Nephron (organoid): Measurements from ENCODE around the gene CDC37L1.

Experiments used
- H3K27ac Mint-ChIP-seq, 3 experiments: 2 replicates each; pipeline ENCODE4 v1.8.0; 2020; ENCODE audit warnings: mixed read lengths in 3 of 3, mild to moderate bottlenecking in 2 of 3, moderate library complexity in 1 of 3
- H3K27me3 Mint-ChIP-seq: 2 replicates; pipeline ENCODE4 v1.8.0; 2021; ENCODE audit warnings: low read depth, mild to moderate bottlenecking, moderate library complexity, mixed read lengths
- H3K36me3 Mint-ChIP-seq: 2 replicates; pipeline ENCODE4 v1.8.0; 2020; ENCODE audit warnings: low read depth, mixed read lengths
- H3K4me1 Mint-ChIP-seq: 2 replicates; pipeline ENCODE4 v1.8.0; 2020; ENCODE audit warnings: mixed read lengths
- H3K4me3 Mint-ChIP-seq, 3 experiments: 2 replicates each; pipeline ENCODE4 v1.8.0; 2020; ENCODE audit warnings: mild to moderate bottlenecking in 3 of 3, mixed read lengths in 3 of 3, moderate library complexity in 2 of 3
- H3K9me3 Mint-ChIP-seq: 2 replicates; pipeline ENCODE4 v1.8.0; 2020; ENCODE audit warnings: mixed read lengths
- TF ChIP-seq, protein P1 (sequence below), 3 experiments: fragments of 200-600 bp; sonication (generic); IDR thresholded peaks; one replicate each; pipeline ENCODE4 v1.5.0; 2021; ENCODE audit warnings: antibody characterized with exemption in 3 of 3; ENCODE audit not compliant: unreplicated experiment in 3 of 3

CDC37L1 gene

DNA sequence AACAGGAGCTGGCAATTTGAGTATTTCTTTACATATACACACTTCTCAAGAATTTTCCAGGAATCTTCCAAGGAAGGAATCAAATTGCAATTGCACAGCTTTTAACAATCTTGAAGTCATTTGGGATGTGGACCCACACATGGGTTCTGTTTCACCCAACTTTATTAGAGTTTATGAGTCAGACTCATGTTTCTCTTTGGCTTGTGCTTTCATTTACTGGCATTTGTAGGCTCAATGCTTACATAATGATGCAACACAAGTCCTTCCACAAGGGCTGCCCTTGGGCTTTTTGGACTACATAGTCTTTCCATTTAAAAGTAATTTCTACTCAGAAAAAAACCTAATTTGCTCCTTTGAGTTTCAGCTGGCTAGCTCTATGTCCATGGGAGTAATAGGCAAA, 4.6 kb upstream of the CDC37L1 start:
- Mint-ChIP-seq H3K27me3 (no peaks in the 10 kb centered on the region), H3K4me3 (no peak overlapping the region), H3K9me3 (no peaks in the 10 kb centered on the region), H3K4me1 (no peaks in the 10 kb centered on the region), H3K27ac (no peak overlapping the region), H3K36me3 (no peaks in the 10 kb centered on the region)
- TF ChIP-seq, protein P1, sequence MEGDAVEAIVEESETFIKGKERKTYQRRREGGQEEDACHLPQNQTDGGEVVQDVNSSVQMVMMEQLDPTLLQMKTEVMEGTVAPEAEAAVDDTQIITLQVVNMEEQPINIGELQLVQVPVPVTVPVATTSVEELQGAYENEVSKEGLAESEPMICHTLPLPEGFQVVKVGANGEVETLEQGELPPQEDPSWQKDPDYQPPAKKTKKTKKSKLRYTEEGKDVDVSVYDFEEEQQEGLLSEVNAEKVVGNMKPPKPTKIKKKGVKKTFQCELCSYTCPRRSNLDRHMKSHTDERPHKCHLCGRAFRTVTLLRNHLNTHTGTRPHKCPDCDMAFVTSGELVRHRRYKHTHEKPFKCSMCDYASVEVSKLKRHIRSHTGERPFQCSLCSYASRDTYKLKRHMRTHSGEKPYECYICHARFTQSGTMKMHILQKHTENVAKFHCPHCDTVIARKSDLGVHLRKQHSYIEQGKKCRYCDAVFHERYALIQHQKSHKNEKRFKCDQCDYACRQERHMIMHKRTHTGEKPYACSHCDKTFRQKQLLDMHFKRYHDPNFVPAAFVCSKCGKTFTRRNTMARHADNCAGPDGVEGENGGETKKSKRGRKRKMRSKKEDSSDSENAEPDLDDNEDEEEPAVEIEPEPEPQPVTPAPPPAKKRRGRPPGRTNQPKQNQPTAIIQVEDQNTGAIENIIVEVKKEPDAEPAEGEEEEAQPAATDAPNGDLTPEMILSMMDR (IDR thresholded peaks at IDR 0.05; ENCODE audit: unreplicated experiment in 3 of 3) = no peak

- H3K4me3 Mint-ChIP-seq = no peak overlapping the region
- H3K27ac Mint-ChIP-seq = no peak overlapping the region
- H3K9me3 Mint-ChIP-seq = no peaks in the 10 kb centered on the region
- no peaks in the 10 kb centered on the region for H3K4me1 Mint-ChIP-seq
- TF ChIP-seq, protein P1 (IDR thresholded peaks at IDR 0.05; ENCODE audit: unreplicated experiment in 3 of 3) = no peak
- no peaks in the 10 kb centered on the region for H3K36me3 Mint-ChIP-seq
- H3K27me3 Mint-ChIP-seq = no peaks in the 10 kb centered on the region
Observed at GRCh38 chr9:4677392-4677791, 2.0 kb upstream of the CDC37L1 start.

DNA sequence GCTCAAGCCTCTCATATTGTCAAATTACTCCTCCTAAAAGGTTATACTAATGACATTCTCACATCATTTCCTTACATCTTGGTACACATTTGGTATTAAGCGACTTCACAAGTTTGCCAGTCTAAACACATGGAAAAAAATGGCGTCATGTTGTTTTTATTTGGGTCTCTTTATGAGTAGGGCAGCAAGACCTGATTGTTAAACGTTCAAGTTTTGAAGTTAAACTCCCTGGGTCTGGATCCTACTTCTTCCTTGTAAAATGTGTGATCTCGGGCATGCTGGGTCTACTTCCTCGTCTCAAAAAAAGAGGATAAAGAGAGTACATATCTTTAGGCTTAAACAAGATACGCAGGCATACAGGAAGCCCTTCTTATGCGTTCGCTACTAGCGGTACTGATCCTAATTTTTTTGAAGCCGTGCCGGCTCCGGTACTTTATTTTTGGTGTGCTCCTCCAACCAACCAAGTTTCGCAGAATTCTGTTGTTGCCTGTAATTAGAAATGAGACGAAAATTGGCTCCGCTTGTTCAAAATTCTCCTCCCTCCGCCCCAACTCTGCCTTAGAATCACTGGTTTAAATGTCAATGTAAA, 596 bp upstream of the CDC37L1 start:
- no peaks in the 10 kb centered on the region for H3K27me3 Mint-ChIP-seq

GRCh38 chr9:4680173-4680525, 780 bp downstream of the CDC37L1 start:
- Mint-ChIP-seq H3K4me3 (no peak overlapping the region), H3K27me3 (no peaks in the 10 kb centered on the region), H3K27ac (no peak overlapping the region), H3K36me3 (peaks cover 9% of the 10 kb centered on the region), H3K4me1 (no peaks in the 10 kb centered on the region), H3K9me3 (no peaks in the 10 kb centered on the region)
- TF ChIP-seq, protein P1 (IDR thresholded peaks at IDR 0.05; ENCODE audit: unreplicated experiment in 3 of 3) = no peak

More for the DNA sequence above, 596 bp upstream of the CDC37L1 start:
- no peaks in the 10 kb centered on the region for H3K4me1 Mint-ChIP-seq
- no peak overlapping the region for H3K27ac Mint-ChIP-seq
- no peaks in the 10 kb centered on the region for H3K36me3 Mint-ChIP-seq
- no peak overlapping the region for H3K4me3 Mint-ChIP-seq
- TF ChIP-seq, protein P1 (IDR thresholded peaks at IDR 0.05; ENCODE audit: unreplicated experiment in 3 of 3) = no peak
- H3K9me3 Mint-ChIP-seq = no peaks in the 10 kb centered on the region

DNA sequence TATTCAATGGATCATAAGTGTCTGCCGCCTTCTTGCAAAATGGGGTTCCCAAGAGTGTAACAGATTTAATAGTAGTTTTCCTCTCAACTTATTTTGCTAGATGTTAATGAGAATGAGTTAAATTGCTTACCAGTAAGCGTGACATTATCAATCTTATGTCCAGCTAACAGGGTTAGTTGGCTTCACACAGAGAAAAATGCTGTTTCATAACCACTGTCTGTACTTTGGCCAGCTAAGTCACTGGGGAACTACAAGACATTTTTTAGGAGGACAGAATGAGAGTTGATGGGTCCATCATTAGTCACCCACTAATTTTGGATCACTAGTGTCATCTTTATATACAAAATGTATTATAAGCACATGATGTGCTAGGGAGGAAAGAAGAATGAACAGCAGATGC, 1.4 kb downstream of the CDC37L1 start:
- Mint-ChIP-seq H3K27me3 (no peaks in the 10 kb centered on the region), H3K36me3 (peaks cover 15% of the 10 kb centered on the region), H3K4me3 (no peak overlapping the region), H3K4me1 (no peaks in the 10 kb centered on the region), H3K27ac (no peak overlapping the region), H3K9me3 (no peaks in the 10 kb centered on the region)
- TF ChIP-seq, protein P1 (IDR thresholded peaks at IDR 0.05; ENCODE audit: unreplicated experiment in 3 of 3) = no peak

DNA sequence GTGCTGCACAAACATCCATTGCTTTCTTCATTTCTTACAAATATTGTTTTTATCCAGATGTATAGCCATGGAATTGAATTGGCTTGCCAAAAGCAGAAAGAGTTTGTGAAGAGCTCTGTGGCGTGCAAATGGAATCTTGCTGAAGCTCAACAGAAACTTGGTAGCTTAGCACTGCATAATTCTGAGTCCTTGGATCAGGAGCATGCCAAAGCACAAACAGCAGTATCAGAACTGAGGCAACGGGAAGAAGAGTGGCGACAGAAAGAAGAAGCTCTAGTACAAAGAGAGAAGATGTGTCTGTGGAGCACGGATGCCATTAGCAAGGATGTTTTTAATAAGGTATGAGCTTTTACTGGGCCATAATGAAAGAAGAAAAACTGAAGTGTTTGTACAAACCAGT, 5.5 kb downstream of the CDC37L1 start:
- H3K27me3 Mint-ChIP-seq = no peaks in the 10 kb centered on the region
- no peaks in the 10 kb centered on the region for H3K9me3 Mint-ChIP-seq
- H3K27ac Mint-ChIP-seq = no peak overlapping the region
- H3K4me3 Mint-ChIP-seq = no peak overlapping the region
- no peaks in the 10 kb centered on the region for H3K4me1 Mint-ChIP-seq
- TF ChIP-seq, protein P1 (IDR thresholded peaks at IDR 0.05; ENCODE audit: unreplicated experiment in 3 of 3) = no peak
- H3K36me3 Mint-ChIP-seq = peaks cover 34% of the 10 kb centered on the region
